Dendritic cell treated with granulocyte-macrophage colony-stimulating factor and Interleukin-4, amounts not matched to agents 40 ng/mL and 50 ng/mL, for 4 days (primary cell): ENCODE results near the gene IGFBPL1.
A peak's percentile ranks its signal among the peaks of the same experiment; 100 is the strongest.

ENCODE experiments used
- H3K27ac Mint-ChIP-seq: one replicate; pipeline ENCODE4 v1.8.0; 2022; ENCODE audit warnings: mild to moderate bottlenecking, mixed read lengths
- H3K27me3 Mint-ChIP-seq: one replicate; pipeline ENCODE4 v1.8.0; 2022; ENCODE audit warnings: mild to moderate bottlenecking, mixed read lengths
- H3K36me3 Mint-ChIP-seq: one replicate; pipeline ENCODE4 v1.8.0; 2022; ENCODE audit warnings: low read depth, mixed read lengths
- H3K4me1 Mint-ChIP-seq: one replicate; pipeline ENCODE4 v1.8.0; 2022; ENCODE audit warnings: low read depth, mixed read lengths
- H3K4me3 Mint-ChIP-seq: one replicate; pipeline ENCODE4 v1.8.0; 2022; ENCODE audit warnings: mild to moderate bottlenecking, moderate library complexity, mixed read lengths
- H3K9me3 Mint-ChIP-seq: one replicate; pipeline ENCODE4 v1.8.0; 2022; ENCODE audit warnings: mixed read lengths
- intact Hi-C: fragments of 100-400 bp; cut with micrococcal nuclease; formaldehyde crosslinking; loops from one replicate; pipeline ENCODE4 v1.15.0; 2022

IGFBPL1 gene

GRCh38 chr9:38439291-38439915, 15.1 kb upstream of the IGFBPL1 start:
- peaks cover 18% of the 10 kb centered on the region for H3K4me1 Mint-ChIP-seq
- H3K27me3 Mint-ChIP-seq: peaks cover 4% of the 10 kb centered on the region
- H3K9me3 Mint-ChIP-seq: no peaks in the 10 kb centered on the region
- no peak overlapping the region for H3K4me3 Mint-ChIP-seq
- no peaks in the 10 kb centered on the region for H3K36me3 Mint-ChIP-seq
- intact Hi-C loops: no loop called here
- peak overlapping the region; percentile 16 for H3K27ac Mint-ChIP-seq

GRCh38 chr9:38437193-38437823, 13.1 kb upstream of the IGFBPL1 start:
- Mint-ChIP-seq H3K27ac (no peak overlapping the region), H3K27me3 (peaks cover 6% of the 10 kb centered on the region), H3K9me3 (no peaks in the 10 kb centered on the region), H3K36me3 (no peaks in the 10 kb centered on the region), H3K4me1 (peaks cover 18% of the 10 kb centered on the region), H3K4me3 (no peak overlapping the region)
- intact Hi-C loops: no loop called here

- Mint-ChIP-seq H3K36me3 (no peaks in the 10 kb centered on the region), H3K4me1 (peaks cover 18% of the 10 kb centered on the region), H3K4me3 (no peak overlapping the region), H3K9me3 (no peaks in the 10 kb centered on the region), H3K27ac (no peak overlapping the region), H3K27me3 (peaks cover 6% of the 10 kb centered on the region)
- intact Hi-C loops: no loop called here
Measured at GRCh38 chr9:38436708-38437107, 12.5 kb upstream of the IGFBPL1 start.

- intact Hi-C loops: no loop called here
- H3K4me3 Mint-ChIP-seq: no peak overlapping the region
- H3K36me3 Mint-ChIP-seq: no peaks in the 10 kb centered on the region
- H3K4me1 Mint-ChIP-seq: peaks cover 16% of the 10 kb centered on the region
- peaks cover 6% of the 10 kb centered on the region for H3K27me3 Mint-ChIP-seq
- H3K27ac Mint-ChIP-seq: no peak overlapping the region
- no peaks in the 10 kb centered on the region for H3K9me3 Mint-ChIP-seq
Measured at GRCh38 chr9:38435521-38435920, 11.3 kb upstream of the IGFBPL1 start.

- no peaks in the 10 kb centered on the region for H3K9me3 Mint-ChIP-seq
- intact Hi-C loops: no loop called here
- H3K4me1 Mint-ChIP-seq: peaks cover 11% of the 10 kb centered on the region
- peaks cover 6% of the 10 kb centered on the region for H3K27me3 Mint-ChIP-seq
- H3K36me3 Mint-ChIP-seq: no peaks in the 10 kb centered on the region
- H3K27ac Mint-ChIP-seq: no peak overlapping the region
- H3K4me3 Mint-ChIP-seq: no peak overlapping the region
Measured at GRCh38 chr9:38434853-38435252, 10.6 kb upstream of the IGFBPL1 start.

GRCh38 chr9:38434365-38434764, 10.1 kb upstream of the IGFBPL1 start:
- H3K4me3 Mint-ChIP-seq: no peak overlapping the region
- H3K4me1 Mint-ChIP-seq: peaks cover 11% of the 10 kb centered on the region
- no peaks in the 10 kb centered on the region for H3K9me3 Mint-ChIP-seq
- no peak overlapping the region for H3K27ac Mint-ChIP-seq
- intact Hi-C loops: no loop called here
- H3K36me3 Mint-ChIP-seq: no peaks in the 10 kb centered on the region
- peaks cover 6% of the 10 kb centered on the region for H3K27me3 Mint-ChIP-seq

- H3K4me1 Mint-ChIP-seq: peaks cover 10% of the 10 kb centered on the region
- H3K36me3 Mint-ChIP-seq: no peaks in the 10 kb centered on the region
- intact Hi-C loops: no loop called here
- peaks cover 3% of the 10 kb centered on the region for H3K27me3 Mint-ChIP-seq
- H3K4me3 Mint-ChIP-seq: no peak overlapping the region
- no peaks in the 10 kb centered on the region for H3K9me3 Mint-ChIP-seq
- H3K27ac Mint-ChIP-seq: no peak overlapping the region
Measured at GRCh38 chr9:38432922-38433510, 8.8 kb upstream of the IGFBPL1 start.

- no peaks in the 10 kb centered on the region for H3K36me3 Mint-ChIP-seq
- H3K9me3 Mint-ChIP-seq: no peaks in the 10 kb centered on the region
- intact Hi-C loops: no loop called here
- no peak overlapping the region for H3K27ac Mint-ChIP-seq
- H3K4me3 Mint-ChIP-seq: no peak overlapping the region
- no peaks in the 10 kb centered on the region for H3K4me1 Mint-ChIP-seq
- peaks cover 12% of the 10 kb centered on the region for H3K27me3 Mint-ChIP-seq
Measured at GRCh38 chr9:38431116-38431515, 6.9 kb upstream of the IGFBPL1 start.

- no peaks in the 10 kb centered on the region for H3K9me3 Mint-ChIP-seq
- no peak overlapping the region for H3K27ac Mint-ChIP-seq
- H3K4me1 Mint-ChIP-seq: no peaks in the 10 kb centered on the region
- intact Hi-C loops: no loop called here
- H3K4me3 Mint-ChIP-seq: no peak overlapping the region
- no peaks in the 10 kb centered on the region for H3K36me3 Mint-ChIP-seq
- peaks cover 32% of the 10 kb centered on the region for H3K27me3 Mint-ChIP-seq
Measured at GRCh38 chr9:38428062-38428461, 3.8 kb upstream of the IGFBPL1 start.

- no peaks in the 10 kb centered on the region for H3K36me3 Mint-ChIP-seq
- H3K27me3 Mint-ChIP-seq: peaks cover 50% of the 10 kb centered on the region
- H3K4me3 Mint-ChIP-seq: no peak overlapping the region
- H3K27ac Mint-ChIP-seq: no peak overlapping the region
- no peaks in the 10 kb centered on the region for H3K4me1 Mint-ChIP-seq
- intact Hi-C loops: no loop called here
- H3K9me3 Mint-ChIP-seq: no peaks in the 10 kb centered on the region
Measured at GRCh38 chr9:38424918-38425317, 664 bp upstream of the IGFBPL1 start.

GRCh38 chr9:38423273-38423972, 831 bp downstream of the IGFBPL1 start:
- intact Hi-C loops: no loop called here
- H3K27ac Mint-ChIP-seq: no peak overlapping the region
- no peak overlapping the region for H3K4me3 Mint-ChIP-seq
- H3K4me1 Mint-ChIP-seq: no peaks in the 10 kb centered on the region
- H3K27me3 Mint-ChIP-seq: peaks cover 53% of the 10 kb centered on the region
- H3K36me3 Mint-ChIP-seq: no peaks in the 10 kb centered on the region
- no peaks in the 10 kb centered on the region for H3K9me3 Mint-ChIP-seq

- H3K27me3 Mint-ChIP-seq: peaks cover 51% of the 10 kb centered on the region
- H3K27ac Mint-ChIP-seq: no peak overlapping the region
- no peaks in the 10 kb centered on the region for H3K9me3 Mint-ChIP-seq
- intact Hi-C loops: no loop called here
- no peak overlapping the region for H3K4me3 Mint-ChIP-seq
- no peaks in the 10 kb centered on the region for H3K4me1 Mint-ChIP-seq
- H3K36me3 Mint-ChIP-seq: no peaks in the 10 kb centered on the region
Measured at GRCh38 chr9:38422555-38423260, 1.5 kb downstream of the IGFBPL1 start.

GRCh38 chr9:38421498-38422211, 2.6 kb downstream of the IGFBPL1 start:
- H3K36me3 Mint-ChIP-seq: no peaks in the 10 kb centered on the region
- no peaks in the 10 kb centered on the region for H3K9me3 Mint-ChIP-seq
- H3K27ac Mint-ChIP-seq: no peak overlapping the region
- no peaks in the 10 kb centered on the region for H3K4me1 Mint-ChIP-seq
- intact Hi-C loops: no loop called here
- no peak overlapping the region for H3K4me3 Mint-ChIP-seq
- H3K27me3 Mint-ChIP-seq: peaks cover 46% of the 10 kb centered on the region
